ENCODE results near the gene MLIP. TPM values are rescaled to one million over a fixed set of nuclear protein-coding genes. Genes with fewer than 3 reads are reported as not detected.

MLIP gene
- total RNA-seq, 3 donors from 2014 or later (not counting 1 experiment from before 2014, with no cell fraction given) = not detected

DNA sequence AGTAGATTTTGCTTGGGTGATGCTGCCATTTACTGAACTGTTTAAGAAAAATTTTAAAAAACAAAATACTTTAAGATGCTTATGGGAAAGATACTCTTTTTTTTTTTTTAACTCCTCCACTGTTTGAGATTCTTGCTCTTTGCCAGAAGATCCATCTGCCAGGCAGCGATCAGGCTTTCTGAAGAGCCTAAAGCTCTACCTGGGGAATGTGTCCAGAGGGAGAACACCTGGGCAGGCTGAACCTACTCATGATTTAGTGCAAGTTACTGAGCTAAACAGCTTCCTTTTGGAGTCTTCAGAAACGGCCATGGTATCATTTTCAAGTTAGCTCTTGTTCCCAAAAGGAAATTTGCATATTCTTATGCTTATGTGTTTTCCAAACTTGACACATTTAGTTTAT is 23.5 kb upstream of the MLIP start:
- ATAC-seq = no peak
- Histone ChIP-seq H3K27me3 (ENCODE audit: control insufficient read depth, insufficient read depth, low read length) (no peaks in the 10 kb centered on the region), H3K4me3 (ENCODE audit: low read length) (no peak overlapping the region), H3K4me1 (ENCODE audit: control insufficient read depth, insufficient read depth, low read length) (no peaks in the 10 kb centered on the region), H3K36me3 (ENCODE audit: control insufficient read depth, insufficient read depth, low read length) (no peaks in the 10 kb centered on the region), H3K27ac (ENCODE audit: low read length) (no peak overlapping the region), H3K9me3 (ENCODE audit: control insufficient read depth, insufficient read depth, low read length) (no peaks in the 10 kb centered on the region)
- intact Hi-C loops (cut with micrococcal nuclease) = no loop called here
- WGBS (ENCODE audit: insufficient coverage) = 44% methylated on average over 2 of the region's 2 CpGs
- Mint-ChIP-seq H3K27ac (no peak overlapping the region), H3K9me3 (no peaks in the 10 kb centered on the region), H3K4me1 (no peaks in the 10 kb centered on the region), H3K27me3 (ENCODE audit: low read depth in 2 of 2) (no peaks in the 10 kb centered on the region), H3K36me3 (no peaks in the 10 kb centered on the region), H3K4me3 (no peak overlapping the region)
- TF ChIP-seq, protein P1, sequence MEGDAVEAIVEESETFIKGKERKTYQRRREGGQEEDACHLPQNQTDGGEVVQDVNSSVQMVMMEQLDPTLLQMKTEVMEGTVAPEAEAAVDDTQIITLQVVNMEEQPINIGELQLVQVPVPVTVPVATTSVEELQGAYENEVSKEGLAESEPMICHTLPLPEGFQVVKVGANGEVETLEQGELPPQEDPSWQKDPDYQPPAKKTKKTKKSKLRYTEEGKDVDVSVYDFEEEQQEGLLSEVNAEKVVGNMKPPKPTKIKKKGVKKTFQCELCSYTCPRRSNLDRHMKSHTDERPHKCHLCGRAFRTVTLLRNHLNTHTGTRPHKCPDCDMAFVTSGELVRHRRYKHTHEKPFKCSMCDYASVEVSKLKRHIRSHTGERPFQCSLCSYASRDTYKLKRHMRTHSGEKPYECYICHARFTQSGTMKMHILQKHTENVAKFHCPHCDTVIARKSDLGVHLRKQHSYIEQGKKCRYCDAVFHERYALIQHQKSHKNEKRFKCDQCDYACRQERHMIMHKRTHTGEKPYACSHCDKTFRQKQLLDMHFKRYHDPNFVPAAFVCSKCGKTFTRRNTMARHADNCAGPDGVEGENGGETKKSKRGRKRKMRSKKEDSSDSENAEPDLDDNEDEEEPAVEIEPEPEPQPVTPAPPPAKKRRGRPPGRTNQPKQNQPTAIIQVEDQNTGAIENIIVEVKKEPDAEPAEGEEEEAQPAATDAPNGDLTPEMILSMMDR (IDR thresholded peaks at IDR 0.05) = no peak
- DNase-seq = no peak

DNA sequence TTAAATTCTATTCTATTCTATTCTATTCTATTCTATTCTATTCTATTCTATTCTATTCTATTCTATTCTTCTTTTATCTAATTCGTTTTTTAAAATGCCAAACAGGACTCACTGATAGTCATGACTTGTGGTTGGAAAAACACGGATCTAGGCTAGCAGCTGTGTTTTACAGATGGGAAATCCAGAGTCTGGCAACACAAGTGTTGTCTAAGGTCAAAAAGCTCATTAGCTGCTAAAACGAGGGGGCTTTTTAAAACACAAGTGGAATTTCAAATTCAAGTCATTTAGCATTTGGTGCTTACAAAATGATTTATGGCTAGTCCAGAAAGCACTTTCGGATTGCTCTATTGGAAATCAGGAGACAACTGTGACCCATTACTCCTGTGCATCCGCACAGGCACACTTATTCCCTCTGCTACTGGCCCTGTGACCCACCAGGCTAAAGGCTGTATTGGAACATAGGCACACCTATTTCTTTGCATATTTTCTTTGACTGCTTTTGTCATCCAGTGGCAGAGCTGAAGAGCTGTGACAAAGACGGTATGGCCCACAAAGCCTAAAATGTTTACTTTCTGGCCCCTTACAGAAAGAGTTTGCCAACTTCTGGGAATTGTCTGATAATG is 17.8 kb upstream of the MLIP start:
- DNase-seq (no peak), ATAC-seq (no peak)
- Mint-ChIP-seq H3K27ac (no peak overlapping the region), H3K36me3 (no peaks in the 10 kb centered on the region), H3K4me3 (no peak overlapping the region), H3K9me3 (peaks cover 2 to 4% of the 10 kb centered on the region in 2 donors), H3K27me3 (ENCODE audit: low read depth in 2 of 2) (no peaks in the 10 kb centered on the region), H3K4me1 (no peaks in the 10 kb centered on the region)
- Histone ChIP-seq H3K4me1 (ENCODE audit: control insufficient read depth, insufficient read depth, low read length) (no peaks in the 10 kb centered on the region), H3K4me3 (ENCODE audit: low read length) (no peak overlapping the region), H3K27me3 (ENCODE audit: control insufficient read depth, insufficient read depth, low read length) (no peaks in the 10 kb centered on the region), H3K36me3 (ENCODE audit: control insufficient read depth, insufficient read depth, low read length) (no peaks in the 10 kb centered on the region), H3K9me3 (ENCODE audit: control insufficient read depth, insufficient read depth, low read length) (no peaks in the 10 kb centered on the region), H3K27ac (ENCODE audit: low read length) (no peak overlapping the region)
- intact Hi-C loops (cut with micrococcal nuclease) = no loop called here
- TF ChIP-seq, protein P1 (IDR thresholded peaks at IDR 0.05) = no peak
- WGBS (ENCODE audit: insufficient coverage) = 83% methylated on average over 6 of the region's 6 CpGs

DNA sequence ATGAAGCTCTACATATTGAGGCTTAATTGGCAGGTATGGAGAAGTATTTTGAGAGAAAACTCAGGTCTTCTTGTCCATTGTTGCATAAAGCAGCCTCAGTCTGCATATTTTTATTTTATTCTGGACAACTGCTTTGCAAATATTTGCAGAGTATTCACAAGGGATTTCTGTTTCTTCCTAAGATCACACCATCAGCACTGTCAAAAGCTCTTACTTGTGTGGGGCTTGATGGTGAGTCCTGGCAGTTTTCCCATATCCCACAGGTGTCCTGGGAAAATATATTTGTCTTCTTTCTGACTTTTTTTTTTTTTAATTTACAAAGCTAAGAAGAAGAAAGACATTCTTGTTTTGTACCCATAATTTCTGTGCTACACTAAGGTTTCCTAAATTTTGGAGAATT is 16.9 kb upstream of the MLIP start:
- TF ChIP-seq, protein P1 (IDR thresholded peaks at IDR 0.05) = no peak
- DNase-seq (no peak), ATAC-seq (no peak)
- Histone ChIP-seq H3K27ac (ENCODE audit: low read length) (no peak overlapping the region), H3K4me3 (ENCODE audit: low read length) (no peak overlapping the region), H3K36me3 (ENCODE audit: control insufficient read depth, insufficient read depth, low read length) (no peaks in the 10 kb centered on the region), H3K9me3 (ENCODE audit: control insufficient read depth, insufficient read depth, low read length) (no peaks in the 10 kb centered on the region), H3K4me1 (ENCODE audit: control insufficient read depth, insufficient read depth, low read length) (no peaks in the 10 kb centered on the region), H3K27me3 (ENCODE audit: control insufficient read depth, insufficient read depth, low read length) (no peaks in the 10 kb centered on the region)
- intact Hi-C loops (cut with micrococcal nuclease) = no loop called here
- Mint-ChIP-seq H3K36me3 (no peaks in the 10 kb centered on the region), H3K9me3 (peaks cover 2 to 4% of the 10 kb centered on the region in 2 donors), H3K4me1 (no peaks in the 10 kb centered on the region), H3K4me3 (no peak overlapping the region), H3K27me3 (ENCODE audit: low read depth in 2 of 2) (no peaks in the 10 kb centered on the region), H3K27ac (no peak overlapping the region)

DNA sequence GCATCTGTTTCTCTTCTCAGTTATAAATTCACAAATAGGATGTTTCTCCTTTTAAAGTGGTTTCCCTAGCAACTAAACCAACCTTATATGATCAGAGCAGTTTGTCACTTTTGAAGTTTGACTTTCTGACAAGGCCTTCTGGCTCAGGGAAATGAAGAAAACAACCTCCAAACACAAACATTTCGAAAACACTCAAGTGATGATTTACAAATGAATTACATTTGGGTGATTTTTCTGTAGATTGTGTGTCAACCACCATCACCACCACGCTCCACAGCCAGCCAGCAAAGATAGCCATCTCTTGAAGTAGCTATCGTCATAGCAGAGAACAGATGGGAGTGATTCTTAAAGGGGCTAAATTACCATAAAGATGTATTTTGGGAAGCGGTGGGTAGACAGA is 16.5 kb upstream of the MLIP start:
- H3K36me3 Mint-ChIP-seq = no peaks in the 10 kb centered on the region
- no peaks in the 10 kb centered on the region for H3K9me3 ChIP-seq (ENCODE audit: control insufficient read depth, insufficient read depth, low read length)
- no peaks in the 10 kb centered on the region for H3K36me3 ChIP-seq (ENCODE audit: control insufficient read depth, insufficient read depth, low read length)
- DNase-seq = no peak
- TF ChIP-seq, protein P1 (IDR thresholded peaks at IDR 0.05) = no peak
- WGBS (ENCODE audit: insufficient coverage) = 77% methylated on average over 2 of the region's 4 CpGs
- no peak overlapping the region for H3K4me3 Mint-ChIP-seq
- intact Hi-C loops (cut with micrococcal nuclease) = no loop called here
- no peaks in the 10 kb centered on the region for H3K27me3 ChIP-seq (ENCODE audit: control insufficient read depth, insufficient read depth, low read length)
- H3K4me3 ChIP-seq (ENCODE audit: low read length) = no peak overlapping the region
- H3K27me3 Mint-ChIP-seq (ENCODE audit: low read depth in 2 of 2) = no peaks in the 10 kb centered on the region
- peaks cover 2 to 4% of the 10 kb centered on the region in 2 donors for H3K9me3 Mint-ChIP-seq
- no peaks in the 10 kb centered on the region for H3K4me1 ChIP-seq (ENCODE audit: control insufficient read depth, insufficient read depth, low read length)
- no peak for ATAC-seq
- no peak overlapping the region for H3K27ac ChIP-seq (ENCODE audit: low read length)
- H3K4me1 Mint-ChIP-seq = no peaks in the 10 kb centered on the region
- H3K27ac Mint-ChIP-seq = no peak overlapping the region
